HG03103 (cell line): ENCODE data around the gene DST.

Experiments used
- ATAC-seq: cut with Tn5 transposase; IDR thresholded peaks from one replicate; pipeline ENCODE4 v1.9.1; 2021; ENCODE audit warnings: low read depth; ENCODE audit not compliant: unreplicated experiment

DST gene

DNA sequence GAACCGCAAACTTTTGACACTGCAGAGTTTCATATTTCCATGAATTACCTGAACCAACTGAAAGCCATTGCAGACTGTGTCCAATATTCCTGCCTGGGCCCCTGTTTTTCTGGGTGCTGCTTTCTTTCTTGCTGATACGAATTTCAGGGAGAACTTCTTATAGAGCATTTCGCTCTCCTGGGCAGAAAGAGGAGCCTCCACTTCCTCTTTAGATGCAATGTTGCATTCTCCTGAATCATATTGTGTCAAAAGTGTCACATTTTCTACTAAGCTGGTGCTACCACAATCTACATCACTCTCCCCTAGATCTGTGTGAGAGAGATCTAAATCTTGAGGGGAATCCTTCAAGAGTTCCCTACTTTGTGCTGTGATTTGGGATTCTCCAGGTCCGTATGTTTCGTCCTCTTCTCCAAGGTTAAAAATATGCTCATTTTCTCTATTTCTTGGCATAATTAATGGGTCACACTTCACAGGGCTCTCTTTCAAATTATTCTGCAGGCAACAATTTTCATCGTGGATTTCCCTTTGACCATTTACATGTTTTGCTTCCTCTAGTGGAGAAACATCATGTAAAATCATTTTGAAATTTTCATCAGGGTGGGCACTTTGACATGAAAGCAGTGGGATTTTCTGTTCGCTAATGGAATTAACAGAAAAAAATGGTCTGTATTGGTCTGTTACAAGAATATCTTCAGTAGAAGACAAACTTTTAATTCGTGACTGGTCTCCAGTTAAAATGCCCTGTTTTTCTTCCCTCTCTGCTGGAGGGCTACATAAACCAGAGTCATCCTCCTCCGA lies 102.3 kb downstream of the DST start:
- no peak for ATAC-seq

DNA sequence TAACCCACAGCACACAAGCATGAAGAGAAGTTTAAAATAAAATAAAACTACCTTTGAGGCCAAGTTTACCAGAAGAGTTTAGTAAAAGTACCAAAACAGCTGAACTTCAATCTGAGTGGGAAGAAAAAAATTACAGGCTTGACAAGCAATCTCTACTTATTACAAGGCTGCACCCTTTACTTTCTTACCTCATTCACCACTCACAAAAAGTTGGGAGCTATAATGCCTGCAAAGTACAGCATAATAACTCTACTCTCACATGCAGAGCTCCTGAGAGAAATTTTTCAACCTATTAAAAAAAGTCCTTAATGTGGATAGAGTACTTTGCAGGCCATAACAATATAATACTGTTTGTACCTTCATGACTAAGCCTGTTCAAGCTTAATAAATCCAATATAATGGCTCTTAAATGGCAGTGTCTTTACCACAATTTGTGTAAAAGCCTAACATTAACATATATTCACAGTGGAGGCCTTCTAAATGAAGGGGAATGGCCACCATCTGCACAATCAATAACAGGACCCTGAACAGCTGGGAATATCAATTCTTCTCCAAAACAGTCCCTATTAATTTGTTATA lies 103.1 kb downstream of the DST start:
- no peak for ATAC-seq

DNA sequence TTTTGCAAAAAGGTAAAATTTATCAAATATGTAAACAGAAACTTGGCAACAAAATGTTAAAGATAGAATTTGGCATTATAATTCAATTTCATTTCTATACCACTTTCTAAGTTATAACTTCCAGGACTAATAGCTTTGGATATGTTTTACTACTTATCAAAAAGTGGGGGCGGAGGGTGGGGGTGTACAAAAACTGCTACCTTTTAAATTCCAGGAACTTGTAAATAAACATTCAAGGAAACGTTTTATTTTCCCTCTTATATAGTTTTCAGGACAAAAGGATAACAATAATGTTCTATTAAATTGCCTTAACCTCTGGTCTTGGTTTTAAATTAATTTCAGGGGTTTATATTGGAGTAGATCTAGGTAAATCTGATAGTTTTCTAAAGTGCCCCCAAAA lies 103.8 kb downstream of the DST start:
- ATAC-seq = no peak

DNA sequence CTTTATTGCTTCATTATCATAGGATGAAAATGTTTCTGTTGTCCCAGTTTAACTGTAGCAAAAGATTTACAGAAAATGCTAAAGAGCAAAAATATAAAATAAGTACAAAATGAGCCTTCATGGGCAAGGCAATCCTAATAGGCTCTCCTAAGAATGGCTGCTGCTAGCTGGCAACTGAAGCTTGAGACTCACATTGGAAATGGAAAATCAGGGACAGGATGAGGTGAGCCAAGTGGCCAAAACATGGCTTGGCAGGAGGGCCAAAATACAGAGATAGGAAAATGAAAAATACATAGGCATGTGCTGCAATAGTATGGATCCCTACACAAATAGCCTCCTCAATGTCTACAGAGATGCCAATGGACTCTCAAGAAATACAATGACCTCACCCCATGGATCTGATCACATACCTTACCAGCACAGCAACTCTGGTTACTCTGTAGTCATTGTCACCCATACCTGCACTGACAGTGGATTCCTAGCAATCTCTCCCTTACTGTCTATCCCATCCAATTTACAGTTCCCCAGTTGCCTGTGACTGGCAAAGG lies 105.4 kb downstream of the DST start:
- ATAC-seq = no peak

DNA sequence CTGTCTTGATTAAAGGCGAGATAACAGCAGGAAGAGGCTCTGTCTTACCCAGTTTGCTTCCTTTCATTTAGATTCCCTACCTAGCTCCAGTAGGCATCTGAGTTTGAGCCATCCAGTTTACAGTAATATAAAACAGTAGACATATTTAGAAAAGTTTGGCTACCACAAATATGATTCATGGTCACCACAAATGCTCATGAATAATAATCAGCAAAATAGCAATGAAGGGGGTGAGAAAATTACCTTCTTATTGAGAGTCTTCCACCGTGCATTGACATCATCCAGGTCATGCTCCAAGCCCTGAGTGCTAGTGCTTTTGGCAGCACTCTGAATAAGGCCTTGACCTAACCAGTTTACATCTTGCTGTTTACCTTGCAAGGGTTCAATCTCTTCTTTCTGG lies 106.2 kb downstream of the DST start:
- ATAC-seq = no peak

DNA sequence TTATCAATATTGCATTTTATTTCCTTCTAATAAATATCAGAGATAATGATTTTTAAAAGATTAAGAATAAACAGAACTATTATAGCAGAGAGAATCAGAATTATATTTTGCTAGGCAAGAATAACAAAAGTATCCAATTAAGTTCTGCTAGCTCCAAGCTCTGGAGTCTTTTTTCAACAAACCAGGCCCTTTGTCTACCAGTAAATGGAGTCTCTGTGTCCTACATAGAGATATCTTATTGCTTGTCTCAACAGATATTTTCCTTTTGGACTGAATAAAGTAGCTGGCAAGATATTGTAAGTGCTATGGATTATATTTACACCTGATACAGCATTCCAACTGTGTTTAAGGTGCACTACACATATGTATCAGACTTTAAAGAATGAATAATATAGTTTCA lies 107.1 kb downstream of the DST start:
- ATAC-seq = no peak

DNA sequence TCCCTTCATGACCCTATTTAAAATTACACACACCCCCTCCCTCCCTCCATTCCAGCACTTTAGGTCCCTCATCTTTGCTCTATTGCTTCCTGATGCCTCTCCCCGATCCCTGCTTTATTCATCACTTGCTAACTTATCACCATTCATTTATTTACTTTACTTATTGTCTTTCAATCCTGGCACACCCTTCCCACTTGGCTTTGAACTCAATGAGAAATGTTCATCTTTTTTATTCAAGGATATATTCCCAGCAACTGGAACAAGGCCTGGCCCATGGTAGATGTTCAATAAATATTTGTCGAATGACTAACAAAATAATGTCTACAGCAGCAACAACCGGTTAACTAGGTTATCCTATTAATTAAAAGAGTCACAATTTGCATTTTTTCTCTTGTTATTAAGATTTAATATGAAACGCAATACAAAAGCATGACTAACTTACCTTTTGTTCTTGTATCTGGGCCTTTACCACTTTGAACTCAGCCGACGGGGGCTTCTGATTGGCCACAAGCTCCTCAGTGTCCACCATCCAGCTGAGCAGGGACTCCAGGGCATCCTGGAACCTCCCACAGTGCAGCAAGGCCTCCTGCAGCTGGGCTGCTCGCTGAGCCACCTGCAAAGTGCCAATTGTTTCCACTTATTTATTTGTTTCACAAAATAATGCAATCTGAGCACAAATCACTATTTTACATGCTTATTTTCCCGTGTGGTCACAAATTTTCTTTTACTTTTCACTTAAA lies 107.8 kb downstream of the DST start:
- ATAC-seq = no peak

DNA sequence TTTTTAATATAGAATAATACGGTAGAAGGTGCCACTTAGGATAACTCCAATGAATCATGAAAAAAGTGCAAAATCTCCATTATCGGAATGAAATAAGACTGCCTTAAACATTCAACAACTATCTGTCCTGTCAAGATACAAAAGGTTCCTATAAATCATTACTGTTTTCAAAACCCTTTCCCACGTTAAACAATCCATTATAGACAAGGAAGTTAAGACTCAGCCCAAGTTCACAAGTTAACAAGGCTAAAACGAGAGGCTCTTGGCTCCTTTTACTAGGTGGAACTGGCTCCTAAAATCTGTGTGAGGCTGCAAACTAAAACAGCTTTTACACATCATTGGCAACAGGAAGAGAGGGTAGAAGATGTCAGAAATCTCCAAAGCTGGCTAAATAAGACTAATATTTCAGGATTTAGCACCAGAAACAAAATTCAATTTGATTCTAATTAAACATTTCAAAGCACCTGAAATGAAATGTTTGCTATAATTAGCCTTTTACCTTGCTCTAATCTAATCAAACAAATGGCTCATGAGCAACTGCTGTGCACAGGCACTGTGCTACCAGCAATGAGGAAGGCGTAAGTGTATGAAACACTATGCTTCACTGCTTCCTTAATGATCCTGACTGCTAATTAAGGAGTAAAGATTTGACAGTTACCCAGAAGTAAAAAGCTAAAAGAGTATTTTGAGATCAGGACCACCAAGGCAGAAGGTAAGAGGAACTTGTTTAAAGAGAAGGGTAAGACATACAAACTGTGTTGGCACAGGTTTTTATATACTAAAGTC lies 109.7 kb downstream of the DST start:
- no peak for ATAC-seq

DNA sequence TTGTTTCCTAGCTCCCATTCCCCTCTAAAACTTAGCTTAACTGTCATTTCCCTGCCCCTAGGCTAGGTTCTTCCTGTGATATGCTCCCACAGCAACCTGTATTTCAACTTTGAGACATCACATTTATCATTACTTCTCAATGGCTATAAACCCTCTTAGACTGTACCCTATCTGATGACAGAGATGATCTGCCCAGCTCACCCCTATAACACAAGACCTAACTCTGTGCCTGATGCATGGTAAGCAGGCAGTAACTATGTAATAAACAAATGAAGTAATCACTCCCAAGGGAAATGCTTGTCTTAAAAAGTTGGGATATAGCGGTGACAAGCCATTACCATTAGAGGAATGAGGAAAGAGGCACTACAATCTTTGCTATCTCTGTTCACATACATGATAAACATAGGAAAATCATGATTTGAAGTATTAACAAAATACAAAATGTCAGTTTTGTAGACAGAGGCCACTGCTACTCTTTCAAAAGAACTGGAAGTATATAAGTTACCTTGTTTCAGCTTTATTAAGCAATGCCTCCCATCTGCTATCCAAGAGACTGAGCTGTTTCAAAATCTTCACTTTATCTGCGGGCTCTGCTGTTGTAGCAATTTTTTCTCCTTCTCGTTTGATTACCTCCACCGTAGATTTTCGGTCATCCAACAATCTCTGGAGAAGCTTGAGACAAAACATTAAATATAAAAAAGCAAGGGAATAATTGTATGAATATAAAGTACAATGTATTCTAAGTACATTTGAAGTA lies 110.7 kb downstream of the DST start:
- no peak for ATAC-seq

DNA sequence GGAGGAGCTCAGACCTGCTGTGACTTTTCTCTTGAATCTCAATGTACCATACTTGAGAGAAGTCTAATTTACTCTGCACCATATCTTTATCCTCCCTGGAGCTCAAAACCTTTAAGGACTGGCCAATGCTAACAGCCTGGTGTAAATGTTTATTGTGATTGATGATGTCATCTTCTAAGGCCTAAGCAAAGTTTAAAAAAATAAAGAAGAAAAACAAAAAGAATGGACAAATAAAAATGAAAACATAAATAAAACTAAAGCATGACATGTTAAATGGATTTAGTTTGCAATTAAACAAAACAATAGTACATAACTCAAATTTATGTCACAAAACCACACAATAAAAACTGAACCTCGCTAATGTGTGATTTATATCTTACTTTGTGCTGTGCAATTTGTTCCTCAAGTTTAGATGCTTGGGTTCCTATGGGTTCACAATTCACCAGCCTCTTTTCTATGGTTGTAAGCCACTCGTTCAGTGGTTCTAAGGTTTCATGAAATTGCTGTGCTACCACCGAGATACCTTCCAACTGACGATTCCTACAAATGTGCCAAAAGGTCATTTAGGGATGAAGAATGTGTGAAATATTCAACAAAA lies 113.0 kb downstream of the DST start:
- ATAC-seq = no peak

DNA sequence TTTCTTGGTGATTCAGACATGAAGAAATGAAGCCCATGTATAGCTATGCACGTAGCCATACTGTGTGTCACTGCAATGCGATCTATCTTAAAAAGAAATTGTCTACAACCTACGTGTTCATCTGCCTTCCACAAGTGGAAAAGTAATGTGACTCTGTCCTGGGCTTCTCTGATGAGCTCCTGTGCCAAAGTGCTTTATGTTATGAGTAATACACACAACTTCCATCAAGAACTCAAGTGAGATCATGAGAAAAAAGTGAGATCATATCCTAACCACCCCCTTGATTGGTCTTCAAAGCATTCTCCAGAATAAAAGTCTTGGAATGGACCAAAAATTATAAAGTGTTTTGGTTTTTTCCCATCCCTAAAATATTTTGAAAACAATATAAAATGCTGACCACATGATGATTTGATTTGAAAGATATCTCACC lies 114.3 kb downstream of the DST start:
- no peak for ATAC-seq

DNA sequence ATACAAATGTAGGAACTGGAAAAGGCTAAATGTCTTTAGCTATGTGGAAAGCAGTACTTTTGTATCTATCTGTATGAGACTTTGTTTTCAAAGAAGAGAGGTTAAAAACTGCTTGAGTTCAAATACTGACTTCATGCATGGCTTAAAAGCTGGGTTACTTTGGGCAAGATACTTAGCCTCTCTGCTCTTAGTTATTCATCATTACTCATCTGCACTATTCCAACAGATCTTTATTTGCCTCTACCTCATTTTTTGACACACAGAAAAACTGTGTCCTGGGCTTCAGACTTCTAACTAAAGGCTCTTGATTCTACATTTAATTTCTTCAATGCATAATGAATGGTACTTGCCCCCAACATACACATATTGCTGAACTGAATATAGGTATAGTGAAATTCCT lies 114.8 kb downstream of the DST start:
- no peak for ATAC-seq

DNA sequence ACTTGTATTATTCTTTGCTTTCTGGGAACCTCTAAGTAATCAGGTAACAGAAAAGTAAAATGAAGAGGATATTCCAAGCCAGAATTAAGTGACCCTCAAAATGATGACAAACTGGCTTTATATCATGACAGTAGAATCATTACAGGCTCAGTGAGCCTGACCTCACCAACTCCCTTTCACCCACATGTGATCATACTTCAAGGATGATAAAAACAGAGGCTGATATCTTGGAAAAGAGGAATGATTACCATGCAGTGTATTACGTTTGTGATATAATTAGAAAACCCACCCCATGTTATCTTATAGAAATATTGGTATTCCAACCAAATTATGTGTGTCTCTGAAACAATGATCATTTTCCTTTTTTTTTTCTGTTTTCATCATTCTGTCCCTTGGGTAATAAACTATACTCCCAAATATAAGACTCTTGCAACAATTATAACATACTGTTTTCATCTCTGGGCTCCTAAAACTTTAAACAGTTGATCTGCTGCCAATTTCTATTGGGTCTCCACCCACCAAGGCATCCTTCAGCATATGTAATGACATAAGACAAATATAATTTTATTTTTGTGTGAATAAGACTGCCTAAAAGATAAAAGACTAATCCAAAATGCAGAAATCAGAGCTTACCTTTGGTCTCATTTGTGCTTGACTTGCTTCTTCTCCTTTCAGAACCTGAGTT lies 115.7 kb downstream of the DST start:
- no peak for ATAC-seq

DNA sequence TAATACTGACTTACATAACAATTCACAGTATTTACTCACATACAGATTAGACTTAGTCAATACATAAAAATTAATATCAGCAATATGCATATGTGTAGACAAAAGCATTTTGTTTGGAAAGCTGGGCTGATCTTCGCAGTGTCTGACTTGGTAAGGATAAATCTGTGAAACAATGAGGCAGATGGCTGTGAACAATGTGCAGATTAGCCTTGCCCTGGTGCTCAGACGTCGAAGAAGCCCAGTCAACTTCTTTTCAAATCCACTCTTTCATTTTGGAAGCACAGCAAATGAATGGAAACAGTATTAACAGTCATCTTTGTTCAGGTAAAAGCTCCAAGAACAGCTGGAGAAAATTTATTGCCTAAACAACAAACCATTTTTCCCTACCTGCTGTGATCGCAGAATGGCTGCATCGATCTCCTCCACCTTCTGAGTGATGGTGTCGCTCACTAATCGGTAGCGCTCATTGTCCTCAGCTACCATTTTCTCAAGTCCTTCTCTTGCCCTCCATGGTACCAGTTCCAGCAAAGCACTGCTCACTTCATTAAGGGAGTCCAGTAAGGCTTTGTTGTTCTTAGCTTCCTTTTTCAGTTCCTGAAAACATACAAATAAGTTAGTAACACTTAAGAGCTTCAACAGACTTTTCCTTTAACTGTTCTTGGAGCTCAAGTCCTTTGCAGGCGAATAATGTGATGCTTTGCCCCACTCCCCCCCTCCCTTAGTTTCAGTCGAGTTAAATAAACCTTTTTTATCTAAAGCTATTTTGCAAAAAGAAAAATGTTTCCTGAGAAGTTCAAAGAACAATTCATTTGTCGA lies 116.5 kb downstream of the DST start:
- no peak for ATAC-seq

DNA sequence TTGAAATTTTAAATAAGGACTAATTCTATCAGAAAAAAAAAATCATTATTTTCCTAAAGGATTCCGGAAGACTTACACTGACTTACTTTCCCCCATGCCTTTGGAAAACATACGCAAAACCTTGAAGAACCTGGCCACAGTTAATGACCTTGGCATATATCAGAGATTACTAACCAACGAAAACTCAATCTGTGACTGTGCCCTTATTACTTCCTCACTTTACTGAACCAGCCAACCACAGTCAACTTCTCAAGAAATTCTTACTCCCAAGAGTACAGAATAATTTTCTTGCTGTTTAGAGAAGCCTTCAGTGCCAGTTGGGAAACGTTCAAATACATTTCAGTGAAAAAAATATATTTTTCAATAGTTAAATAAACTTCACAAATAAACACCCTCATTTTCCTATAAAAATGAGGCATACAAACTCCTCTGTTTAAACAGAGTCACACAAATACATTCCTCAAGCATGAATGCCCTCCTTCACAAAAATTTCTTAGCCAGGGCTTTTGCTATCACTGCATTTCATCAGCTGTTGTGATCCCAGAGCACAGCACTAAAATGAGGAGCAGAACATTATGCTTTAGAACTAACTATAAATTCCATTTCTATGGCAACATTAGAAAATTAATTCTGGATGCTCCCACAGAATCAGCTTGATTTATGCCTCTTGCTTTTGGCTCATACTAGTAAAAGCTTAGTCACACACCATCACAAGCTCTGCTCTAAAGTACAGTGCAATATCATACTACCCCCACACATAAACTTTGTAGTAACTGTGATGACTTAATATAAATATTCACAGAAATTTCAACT lies 117.6 kb downstream of the DST start:
- no peak for ATAC-seq

DNA sequence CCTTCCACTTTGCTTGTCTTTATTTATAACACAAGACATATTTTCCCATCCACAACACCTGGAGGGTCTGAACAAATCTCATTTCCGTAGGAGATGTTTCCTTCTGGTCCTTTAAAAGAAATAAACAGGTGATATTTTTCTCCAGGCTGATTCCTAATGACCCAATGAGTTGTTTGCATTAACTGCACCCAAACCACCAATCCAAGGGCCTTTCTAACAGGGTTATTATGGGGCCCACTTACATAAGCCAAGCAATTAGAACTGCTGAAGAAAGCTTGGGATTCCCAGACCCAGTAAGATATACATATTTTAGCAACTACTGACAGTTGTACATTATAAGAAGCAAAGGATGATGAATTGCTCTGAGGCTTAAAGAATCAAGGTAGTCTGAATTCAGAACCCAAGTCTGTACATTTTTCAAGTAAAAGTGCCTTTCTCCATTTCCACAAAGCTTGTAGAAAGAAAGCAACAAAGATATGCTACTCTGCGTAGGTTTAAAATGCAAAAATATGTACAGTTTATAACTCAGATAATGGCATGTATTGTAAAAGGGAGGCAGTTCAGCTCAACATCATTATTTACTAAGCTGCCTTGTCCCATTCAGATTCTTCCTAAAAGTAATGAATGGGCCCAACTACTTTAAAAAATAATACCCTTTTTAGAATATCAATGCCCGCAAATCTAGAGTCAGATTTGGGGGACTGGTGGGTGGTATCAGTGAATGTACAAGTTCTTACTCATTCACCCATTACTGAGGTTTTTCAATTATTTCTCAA lies 120.0 kb downstream of the DST start:
- ATAC-seq = no peak

DNA sequence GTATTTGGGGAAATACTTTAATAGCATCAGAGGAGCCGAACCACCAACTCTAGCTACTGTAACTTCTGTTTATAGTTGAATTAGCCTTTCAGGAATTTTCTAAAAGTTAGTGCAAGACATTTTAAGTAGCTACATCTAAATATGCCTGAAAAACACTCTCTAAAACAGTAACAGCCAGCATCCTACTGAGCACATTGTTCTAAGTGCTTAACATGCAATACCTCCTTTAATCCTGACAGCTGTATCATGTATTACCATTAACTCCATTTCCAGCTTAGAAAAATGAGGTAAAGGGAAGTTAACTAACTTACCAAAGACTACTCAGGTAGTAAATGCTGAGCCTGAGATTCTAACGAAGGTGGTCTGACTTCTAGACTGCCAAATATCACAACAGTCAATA lies 120.7 kb downstream of the DST start:
- no peak for ATAC-seq
